Aorta (tissue), 5 donors: ENCODE data around the gene ACOT7. TPM values are rescaled to one million over a fixed set of nuclear protein-coding genes. Genes with fewer than 3 reads are reported as not detected.

Experiments used
- ATAC-seq: fragments of 200-7000 bp; cut with Tn5 transposase; one replicate; pipeline ENCODE4 v1.9.1; 2022; ENCODE audit warnings: moderate library complexity; ENCODE audit not compliant: low FRiP score
- DNase-seq, 2 donors: peaks; one replicate each; pipeline ENCODE4 v3.0.0-alpha.2; 2020
- H3K27ac ChIP-seq, 2 donors: one replicate each; pipeline ENCODE4 v1.5.1; 2013; ENCODE audit warnings: low read length in 2 of 2, mild to moderate bottlenecking in 2 of 2, moderate library complexity in 2 of 2, control low read depth in 1 of 2, inconsistent platforms in 1 of 2, low read depth in 1 of 2
- H3K27me3 ChIP-seq, 2 donors: one replicate each; pipeline ENCODE4 v1.6.1; 2013; ENCODE audit warnings: control low read depth in 1 of 2, low read length in 1 of 2, mild to moderate bottlenecking in 1 of 2, moderate library complexity in 1 of 2; ENCODE audit not compliant: insufficient read depth in 2 of 2, control insufficient read depth in 1 of 2
- H3K36me3 ChIP-seq, 2 donors: one replicate each; pipeline ENCODE4 v1.6.1; 2013; ENCODE audit warnings: control low read depth in 1 of 2, low read length in 1 of 2, mild to moderate bottlenecking in 1 of 2; ENCODE audit not compliant: insufficient read depth in 2 of 2, control insufficient read depth in 1 of 2
- H3K4me1 ChIP-seq, 2 donors: one replicate each; pipeline ENCODE4 v1.6.1; 2013; ENCODE audit warnings: low read length in 2 of 2, control low read depth in 1 of 2, mild to moderate bottlenecking in 1 of 2, moderate library complexity in 1 of 2; ENCODE audit not compliant: insufficient read depth in 2 of 2, control insufficient read depth in 1 of 2
- H3K4me3 ChIP-seq, 2 donors: one replicate each; pipeline ENCODE4 v1.5.1; 2013; ENCODE audit warnings: low read length in 2 of 2, control low read depth in 1 of 2, mild to moderate bottlenecking in 1 of 2
- H3K9me3 ChIP-seq: one replicate; pipeline ENCODE4 v1.6.1; 2013; ENCODE audit warnings: mild to moderate bottlenecking, low read length; ENCODE audit not compliant: control insufficient read depth
- WGBS, 2 donors: extraction: QIAGEN DNeasy Blood & Tissue Kit; methylation state at CpG; one replicate each; pipeline ENCODE4 v1.1.7; 2013; 5-methylcytosine and 5-hydroxymethylcytosine counted together
- intact Hi-C, 2 donors: fragments of 100-400 bp; cut with DNase I; formaldehyde crosslinking; loops; one replicate each; pipeline versions ENCODE4 v1.14.2 to v1.15.0; 2022
- polyA plus RNA-seq, 2 donors: library from polyadenylated mRNA; stranded (reverse); fragments of 200-250 nt; gene quantifications; one replicate each; pipeline ENCODE4 v1.2.3, GENCODE V29; 2013
- total RNA-seq, 2 donors: library from RNA; stranded (reverse); fragmentation: NEBNext Ultra II Directional; extraction: Animal tissue kit (Norgen Biotek cat#: 25700); gene quantifications; one replicate each; pipeline ENCODE4 v1.2.1, GENCODE V29; 2021
- donor health status: healthy with polysubstance abuse.
- donor health status: Bipolar disorder and iron deficiency.
- donor health status: DM: no; HTN: no; CAD: no.
- donor health status: DM: no; HTN: no; CAD: no.
- donor health status: DM: yes; HTN: yes; CAD: no.

Gene ACOT7
- total and polyA plus RNA-seq, 4 donors, result 12.5 to 22.6 (median 17.6) TPM

DNA sequence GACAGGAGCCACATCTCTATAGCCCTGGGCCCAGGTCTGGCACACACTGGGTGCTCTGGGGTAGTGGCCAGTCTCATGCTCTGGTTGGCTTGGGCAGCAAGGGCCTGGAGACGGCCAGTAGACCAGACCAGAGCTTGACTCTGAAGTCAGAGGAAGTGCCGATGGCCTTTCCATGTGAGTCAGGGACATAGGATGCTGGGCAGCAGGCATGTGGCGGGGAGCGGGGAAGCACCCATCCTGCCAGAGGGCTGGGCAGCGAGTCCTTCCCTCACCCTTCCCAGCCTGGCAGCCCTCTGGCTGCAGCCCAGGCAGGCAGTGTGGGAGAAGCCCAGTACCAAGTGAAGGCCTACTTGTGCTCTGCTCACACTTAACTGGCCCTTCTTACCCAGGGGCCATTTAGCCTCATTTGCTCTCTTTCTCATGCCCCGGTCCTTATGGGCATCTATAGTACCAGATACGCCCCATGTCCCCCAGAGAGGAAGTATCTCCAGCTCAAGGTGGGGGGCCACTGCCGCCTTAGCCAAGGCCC, 136.0 kb downstream of the ACOT7 start:
- Histone ChIP-seq H3K4me1 (no peaks in the 10 kb centered on the region), H3K4me3 (no peak overlapping the region), H3K9me3 (no peaks in the 10 kb centered on the region), H3K27me3 (no peaks in the 10 kb centered on the region), H3K27ac (no peak overlapping the region), H3K36me3 (no peaks in the 10 kb centered on the region)
- DNase-seq (no peak), ATAC-seq (no peak)
- intact Hi-C loops, result no loop called here
- 86 to 89% methylated on average over 8 of the region's 8 CpGs for WGBS, 2 donors

DNA sequence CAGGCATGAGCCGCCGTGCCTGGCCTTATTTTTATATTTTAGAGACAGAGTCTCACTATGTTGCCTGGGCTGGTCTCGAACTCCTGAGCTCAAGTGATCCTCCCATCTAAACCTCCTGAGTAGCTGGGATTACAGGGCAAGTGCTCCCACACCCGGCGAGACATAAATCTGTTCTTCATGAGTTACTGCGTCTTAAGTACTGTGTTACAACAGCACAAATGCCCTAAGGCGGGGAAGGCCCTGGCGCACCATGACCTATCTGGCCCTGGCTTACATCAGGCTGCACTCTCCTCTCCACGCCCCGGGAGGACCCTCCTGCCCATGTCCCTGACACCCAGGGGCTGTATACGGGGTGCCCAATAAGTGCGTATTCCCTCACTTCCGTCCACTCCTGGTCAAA, 136.9 kb downstream of the ACOT7 start:
- 94 to 96% methylated on average over 13 of the region's 13 CpGs for WGBS, 2 donors
- Histone ChIP-seq H3K9me3 (no peaks in the 10 kb centered on the region), H3K27ac (no peak overlapping the region), H3K27me3 (no peaks in the 10 kb centered on the region), H3K36me3 (no peaks in the 10 kb centered on the region), H3K4me3 (no peak overlapping the region), H3K4me1 (no peaks in the 10 kb centered on the region)
- intact Hi-C loops, result no loop called here
- ATAC-seq, result no peak
- no peak for DNase-seq

DNA sequence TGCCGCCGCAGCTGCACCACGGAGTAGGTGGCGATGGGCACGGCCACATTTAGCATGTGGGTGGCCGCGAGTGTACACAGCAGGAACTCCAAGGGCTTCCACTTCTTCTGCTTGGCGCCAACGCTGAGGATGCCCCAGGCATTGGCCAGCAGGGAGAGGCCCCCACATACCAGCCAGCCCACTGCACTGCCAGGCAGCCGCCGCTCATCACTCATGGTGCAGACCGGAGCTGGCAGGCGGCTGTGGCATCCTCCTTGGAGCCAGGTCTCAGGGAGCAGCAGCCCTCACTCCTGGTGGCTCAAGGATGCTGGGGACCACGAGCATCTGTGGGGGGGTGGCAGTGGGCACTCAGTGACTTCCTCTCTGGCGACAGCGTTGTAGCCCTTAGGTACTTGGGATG, 138.9 kb downstream of the ACOT7 start:
- Histone ChIP-seq H3K4me1 (no peaks in the 10 kb centered on the region), H3K27me3 (peaks cover 0 to 2% of the 10 kb centered on the region in 2 donors), H3K4me3 (no peak overlapping the region), H3K27ac (no peak overlapping the region), H3K36me3 (no peaks in the 10 kb centered on the region), H3K9me3 (no peaks in the 10 kb centered on the region)
- intact Hi-C loops, result no loop called here
- ATAC-seq, result no peak
- no peak for DNase-seq
- 93 to 95% methylated on average over 16 of the region's 16 CpGs for WGBS, 2 donors

DNA sequence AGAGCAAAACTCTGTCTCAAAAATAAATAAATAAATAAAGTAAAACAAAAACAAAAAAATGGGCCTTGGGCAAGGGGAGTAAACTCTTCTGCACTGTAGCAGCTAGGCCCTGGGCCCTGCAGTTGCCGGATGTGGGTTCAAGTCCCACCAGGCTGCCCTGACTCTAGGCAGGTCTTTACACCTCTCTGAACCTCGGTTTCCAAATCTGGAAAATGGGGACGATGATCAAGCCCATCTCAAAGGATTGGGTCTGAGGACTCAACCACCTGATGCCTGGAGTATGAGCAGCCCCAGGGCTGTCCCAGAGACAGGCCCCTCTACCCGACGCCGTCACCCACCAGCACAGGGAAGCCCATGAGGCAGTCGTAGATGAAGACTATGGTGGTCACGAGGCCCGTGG, 140.2 kb downstream of the ACOT7 start:
- no peaks in the 10 kb centered on the region for H3K9me3 ChIP-seq
- WGBS, 2 donors, result 96% methylated on average over 9 of the region's 9 CpGs
- H3K4me1 ChIP-seq, result no peaks in the 10 kb centered on the region
- no peak overlapping the region for H3K4me3 ChIP-seq
- H3K27ac ChIP-seq, result no peak overlapping the region
- peaks cover 0 to 2% of the 10 kb centered on the region in 2 donors for H3K27me3 ChIP-seq
- ATAC-seq (no peak), DNase-seq (no peak)
- intact Hi-C loops, result no loop called here
- no peaks in the 10 kb centered on the region for H3K36me3 ChIP-seq

DNA sequence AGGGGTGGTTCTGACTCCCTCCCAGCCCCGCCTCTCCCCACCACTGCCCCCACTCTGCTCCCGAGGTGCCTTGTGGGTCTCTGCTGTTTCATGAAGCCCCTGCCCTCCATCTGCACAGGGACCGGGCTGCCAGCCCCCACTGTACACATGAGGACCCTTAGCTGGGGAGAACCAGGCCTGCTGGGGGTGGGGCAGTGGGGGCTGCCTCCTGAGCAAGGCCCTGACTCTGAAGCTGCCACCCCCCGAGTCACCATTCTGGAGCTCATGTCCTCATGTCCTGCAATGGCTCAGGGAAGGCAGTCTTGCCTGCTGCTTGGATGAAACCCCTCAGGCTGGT, 141.2 kb downstream of the ACOT7 start:
- intact Hi-C loops, result no loop called here
- DNase-seq, result no peak
- no peaks in the 10 kb centered on the region for H3K9me3 ChIP-seq
- H3K27me3 ChIP-seq, result peaks cover 0 to 2% of the 10 kb centered on the region in 2 donors
- no peak overlapping the region for H3K27ac ChIP-seq
- H3K4me3 ChIP-seq, result no peak overlapping the region
- H3K36me3 ChIP-seq, result no peaks in the 10 kb centered on the region
- ATAC-seq, result no peak
- H3K4me1 ChIP-seq, result no peaks in the 10 kb centered on the region
- 90 to 92% methylated on average over 4 of the region's 4 CpGs for WGBS, 2 donors

DNA sequence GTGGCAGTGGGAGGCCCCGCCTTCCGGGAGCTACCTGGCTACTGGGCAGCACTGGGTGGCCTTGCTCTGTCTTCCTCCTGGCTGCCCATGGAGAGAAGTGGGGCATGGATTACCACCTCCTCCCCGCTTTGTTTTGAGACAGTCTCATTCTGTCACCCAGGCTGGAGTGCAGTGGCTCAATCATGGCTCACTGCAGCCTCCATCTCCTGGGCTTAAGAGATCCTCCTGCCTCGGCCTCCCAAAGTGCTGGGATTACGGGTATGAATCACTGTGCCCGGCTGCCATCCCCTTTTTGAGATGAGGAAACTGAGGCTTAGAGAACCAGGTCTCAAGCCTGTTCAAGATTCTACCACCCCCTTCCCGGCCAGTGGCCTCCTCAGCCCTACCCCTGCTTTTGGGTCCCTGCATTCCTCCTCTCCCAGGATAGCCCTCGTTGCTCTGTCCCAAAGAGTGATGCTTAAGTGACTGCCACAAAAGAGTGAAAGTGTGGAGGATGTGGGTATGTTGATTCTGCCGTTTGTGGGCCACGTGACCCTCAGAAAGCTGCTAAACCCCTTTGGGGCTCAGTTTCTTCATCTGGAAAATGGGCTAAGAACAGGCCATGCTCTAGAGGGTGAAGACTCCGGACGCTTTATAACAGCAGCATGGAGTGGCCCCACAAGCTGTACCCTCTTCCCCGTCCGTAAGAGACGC, 141.7 kb downstream of the ACOT7 start:
- Histone ChIP-seq H3K4me3 (no peak overlapping the region), H3K9me3 (no peaks in the 10 kb centered on the region), H3K36me3 (no peaks in the 10 kb centered on the region), H3K27me3 (peaks cover 0 to 2% of the 10 kb centered on the region in 2 donors), H3K27ac (no peak overlapping the region), H3K4me1 (no peaks in the 10 kb centered on the region)
- intact Hi-C loops, result no loop called here
- ATAC-seq (no peak), DNase-seq (no peak)
- 82 to 90% methylated on average over 15 of the region's 15 CpGs for WGBS, 2 donors

DNA sequence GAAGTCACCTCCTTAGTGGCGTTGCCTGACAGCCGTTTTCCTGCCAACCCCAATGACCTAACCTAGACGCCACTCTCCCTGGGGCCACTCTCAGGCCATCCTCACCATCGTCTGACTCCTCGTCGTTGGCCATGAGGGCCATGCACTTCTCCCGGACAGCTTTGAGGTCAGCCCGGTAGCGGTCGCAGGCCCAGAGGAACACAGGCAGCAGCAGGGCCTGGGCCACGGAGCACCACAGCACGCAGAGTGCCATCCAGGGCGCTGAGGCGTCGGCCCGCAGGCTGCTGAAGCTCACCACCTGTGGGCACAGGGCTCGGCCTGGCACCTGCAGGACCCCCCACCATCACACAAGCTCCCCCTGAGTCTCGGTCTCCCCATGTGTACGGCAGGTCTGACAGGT, 142.3 kb downstream of the ACOT7 start:
- DNase-seq (peak in 1 of 2 donors; percentile 72), ATAC-seq (peak; percentile 11)
- Histone ChIP-seq H3K9me3 (no peaks in the 10 kb centered on the region), H3K36me3 (no peaks in the 10 kb centered on the region), H3K4me3 (no peak overlapping the region), H3K4me1 (no peaks in the 10 kb centered on the region), H3K27me3 (peaks cover 0 to 2% of the 10 kb centered on the region in 2 donors), H3K27ac (no peak overlapping the region)
- intact Hi-C loops, result no loop called here
- WGBS, 2 donors, result 88 to 92% methylated on average over 19 of the region's 19 CpGs

DNA sequence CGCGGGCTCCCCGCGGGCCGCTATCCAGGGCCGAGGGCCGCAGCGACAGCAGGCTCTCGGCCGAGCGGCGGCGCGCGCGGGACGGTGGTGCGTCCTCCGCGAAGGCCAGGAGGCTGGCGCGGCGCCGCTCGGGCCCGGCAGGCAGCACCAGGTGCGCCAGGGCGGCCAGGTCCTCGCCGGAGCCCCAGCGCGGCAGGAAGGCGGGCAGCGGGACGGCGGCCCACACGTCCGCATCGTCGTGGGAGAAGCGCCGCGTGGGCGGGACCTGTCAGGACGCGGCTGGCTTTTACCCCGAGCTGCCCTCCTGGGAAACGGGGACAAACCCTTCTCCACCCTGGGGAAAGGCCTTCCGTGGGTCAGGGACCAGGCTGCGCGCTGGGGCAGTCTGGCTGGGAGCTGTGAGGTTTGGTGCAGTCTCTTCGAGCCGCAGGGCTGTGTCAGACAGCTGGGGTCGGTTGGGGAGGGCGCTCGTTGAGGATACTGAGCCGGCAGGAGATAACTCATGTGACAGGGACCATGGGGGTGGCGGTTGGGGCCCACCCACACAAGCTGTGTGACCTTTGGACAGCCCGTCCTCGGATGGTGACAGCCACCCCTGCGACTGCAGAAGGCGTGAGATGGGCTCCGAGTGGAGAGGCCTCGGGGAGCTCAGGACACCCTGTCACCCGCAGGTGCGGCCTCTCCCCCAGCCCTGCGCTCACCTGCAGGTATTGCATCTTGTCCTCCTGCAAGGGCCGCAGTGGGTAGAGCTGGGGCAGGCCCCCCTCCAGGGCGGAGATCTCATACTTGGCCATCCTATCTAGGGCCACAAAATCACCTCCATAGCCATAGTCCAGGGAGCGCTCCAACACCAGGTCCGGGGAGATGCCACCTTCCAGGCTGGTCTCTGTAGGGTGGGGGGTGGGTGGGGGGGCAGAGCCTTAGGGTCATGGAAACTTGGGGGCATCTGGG, 143.6 kb downstream of the ACOT7 start:
- Histone ChIP-seq H3K4me1 (no peaks in the 10 kb centered on the region), H3K27ac (no peak overlapping the region), H3K4me3 (no peak overlapping the region), H3K9me3 (no peaks in the 10 kb centered on the region), H3K36me3 (no peaks in the 10 kb centered on the region), H3K27me3 (peaks cover 0 to 2% of the 10 kb centered on the region in 2 donors)
- WGBS, 2 donors, result 21 to 31% methylated on average over 42 to 71 of the region's 71 CpGs
- intact Hi-C loops, result loop anchor here in 1 of 2 donors (5.0 to 10.0 kb wide), 2 partner anchors 92 to 195 kb away; no protein-coding TSS in a partner anchor
- peak in 1 of 2 donors; percentile 75 for DNase-seq
- no peak for ATAC-seq
